Measurements from ENCODE around the gene CDV3. TPM values are rescaled to one million over a fixed set of nuclear protein-coding genes. Genes with fewer than 3 reads are reported as not detected.

CDV3 gene
- total RNA-seq, 1 donor from 2014 or later: 227 TPM

GRCh38 chr3:133573054-133573628 lies 345 bp upstream of the CDV3 start:
- Mint-ChIP-seq H3K9me3 (no peaks in the 10 kb centered on the region), H3K27ac (peak overlapping the region; percentile 99), H3K36me3 (ENCODE audit: low read depth) (peaks cover 34% of the 10 kb centered on the region), H3K4me3 (peak overlapping the region; percentile 85), H3K27me3 (no peaks in the 10 kb centered on the region), H3K4me1 (peaks cover 74% of the 10 kb centered on the region)
- DNase-seq (peak; percentile 100), ATAC-seq (ENCODE audit: low read depth) (peak; percentile 81)
- no peak for TF ChIP-seq CTCF (IDR thresholded peaks at IDR 0.05)
- intact Hi-C loops (cut with micrococcal nuclease): loop anchor here (1.0 to 10.0 kb wide), 11 partner anchors 51 to 1156 kb away; partner anchors contain the start of genes DNAJC13, NPHP3, SRPRB and UBA5
- POLR2A ChIA-PET: interaction anchor here (0.8 to 6.8 kb wide), 35 partner anchors 9 to 1156 kb away, joined by 3 to 149 read pairs (median 7); partner anchors contain the start of genes ANAPC13, CEP63, DNAJC13 and NPHP3
- CTCF ChIA-PET: interaction anchor here (0.6 to 2.9 kb wide), 13 partner anchors 51 to 190 kb away, joined by 3 to 12 read pairs (median 3); no protein-coding TSS in a partner anchor

- POLR2A ChIA-PET: interaction anchor here (0.6 to 6.8 kb wide), 19 partner anchors 12 to 1157 kb away, joined by 3 to 149 read pairs (median 9); partner anchors contain the start of genes DNAJC13 and TOPBP1
- Mint-ChIP-seq H3K36me3 (ENCODE audit: low read depth) (peaks cover 46% of the 10 kb centered on the region), H3K4me3 (peak overlapping the region; percentile 93), H3K27me3 (no peaks in the 10 kb centered on the region), H3K4me1 (peaks cover 78% of the 10 kb centered on the region), H3K9me3 (no peaks in the 10 kb centered on the region), H3K27ac (peak overlapping the region; percentile 92)
- no peak for TF ChIP-seq CTCF (IDR thresholded peaks at IDR 0.05)
- CTCF ChIA-PET: interaction anchor here (0.6 to 2.9 kb wide), 6 partner anchors 85 to 129 kb away, joined by 3 to 12 read pairs (median 3); no protein-coding TSS in a partner anchor
- peak; percentile 76 for DNase-seq
- intact Hi-C loops (cut with micrococcal nuclease): loop anchor here (1.0 to 10.0 kb wide), 5 partner anchors 14 to 910 kb away; partner anchors contain the start of genes TOPBP1 and UBA5
- peak; percentile 11 for ATAC-seq (ENCODE audit: low read depth)
Observed at GRCh38 chr3:133574260-133574881, 885 bp downstream of the CDV3 start.

GRCh38 chr3:133575086-133575485 lies 1.6 kb downstream of the CDV3 start:
- no peaks in the 10 kb centered on the region for H3K27me3 Mint-ChIP-seq
- H3K4me1 Mint-ChIP-seq: peaks cover 73% of the 10 kb centered on the region
- H3K36me3 Mint-ChIP-seq (ENCODE audit: low read depth): peaks cover 52% of the 10 kb centered on the region
- no peak for DNase-seq
- H3K4me3 Mint-ChIP-seq: peak overlapping the region; percentile 93
- no peak for ATAC-seq (ENCODE audit: low read depth)
- H3K27ac Mint-ChIP-seq: peak overlapping the region; percentile 92
- no peaks in the 10 kb centered on the region for H3K9me3 Mint-ChIP-seq
- ChIA-PET CTCF (interaction anchor here (0.6 to 2.9 kb wide), 6 partner anchors 86 to 130 kb away, joined by 3 to 12 read pairs (median 3); no protein-coding TSS in a partner anchor), POLR2A (interaction anchor here (0.6 to 6.8 kb wide), 14 partner anchors 11 to 150 kb away, joined by 3 to 149 read pairs (median 16); partner anchors contain the start of gene TOPBP1)
- intact Hi-C loops (cut with micrococcal nuclease): loop anchor here (1.0 to 10.0 kb wide), 3 partner anchors 14 to 910 kb away; partner anchors contain the start of gene UBA5
- no peak for TF ChIP-seq CTCF (IDR thresholded peaks at IDR 0.05)

GRCh38 chr3:133576169-133576568 lies 2.7 kb downstream of the CDV3 start:
- ChIA-PET CTCF (no interaction called here), POLR2A (interaction anchor here (0.5 to 6.8 kb wide), 7 partner anchors 26 to 125 kb away, joined by 3 to 149 read pairs (median 5); no protein-coding TSS in a partner anchor)
- peak overlapping the region; percentile 71 for H3K27ac Mint-ChIP-seq
- H3K4me3 Mint-ChIP-seq: peak overlapping the region; percentile 93
- intact Hi-C loops (cut with micrococcal nuclease): loop anchor here (10.0 kb wide), 1 partner anchor 911 kb away; the partner anchor contains the start of gene UBA5
- no peaks in the 10 kb centered on the region for H3K27me3 Mint-ChIP-seq
- ATAC-seq (ENCODE audit: low read depth): no peak
- H3K9me3 Mint-ChIP-seq: no peaks in the 10 kb centered on the region
- H3K36me3 Mint-ChIP-seq (ENCODE audit: low read depth): peaks cover 53% of the 10 kb centered on the region
- H3K4me1 Mint-ChIP-seq: peaks cover 68% of the 10 kb centered on the region
- DNase-seq: no peak
- TF ChIP-seq CTCF (IDR thresholded peaks at IDR 0.05): no peak
